GM12874 (cell line): ENCODE measurements around the gene ULK4.

Experiments used
- TF ChIP-seq, protein P1 (sequence below): IDR thresholded peaks from 2 replicates; pipeline ENCODE4 v1.5.1; 2011; ENCODE audit warnings: low read depth, mild to moderate bottlenecking, control low read depth, low read length, moderate library complexity; ENCODE audit not compliant: insufficient read depth

Gene ULK4

GRCh38 chr3:41417574-41417973, 544.3 kb downstream of the ULK4 start:
- TF ChIP-seq, protein P1, sequence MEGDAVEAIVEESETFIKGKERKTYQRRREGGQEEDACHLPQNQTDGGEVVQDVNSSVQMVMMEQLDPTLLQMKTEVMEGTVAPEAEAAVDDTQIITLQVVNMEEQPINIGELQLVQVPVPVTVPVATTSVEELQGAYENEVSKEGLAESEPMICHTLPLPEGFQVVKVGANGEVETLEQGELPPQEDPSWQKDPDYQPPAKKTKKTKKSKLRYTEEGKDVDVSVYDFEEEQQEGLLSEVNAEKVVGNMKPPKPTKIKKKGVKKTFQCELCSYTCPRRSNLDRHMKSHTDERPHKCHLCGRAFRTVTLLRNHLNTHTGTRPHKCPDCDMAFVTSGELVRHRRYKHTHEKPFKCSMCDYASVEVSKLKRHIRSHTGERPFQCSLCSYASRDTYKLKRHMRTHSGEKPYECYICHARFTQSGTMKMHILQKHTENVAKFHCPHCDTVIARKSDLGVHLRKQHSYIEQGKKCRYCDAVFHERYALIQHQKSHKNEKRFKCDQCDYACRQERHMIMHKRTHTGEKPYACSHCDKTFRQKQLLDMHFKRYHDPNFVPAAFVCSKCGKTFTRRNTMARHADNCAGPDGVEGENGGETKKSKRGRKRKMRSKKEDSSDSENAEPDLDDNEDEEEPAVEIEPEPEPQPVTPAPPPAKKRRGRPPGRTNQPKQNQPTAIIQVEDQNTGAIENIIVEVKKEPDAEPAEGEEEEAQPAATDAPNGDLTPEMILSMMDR, result no peak

- TF ChIP-seq, protein P1, result no peak
Observed at GRCh38 chr3:41411065-41411464, 550.8 kb downstream of the ULK4 start.

DNA sequence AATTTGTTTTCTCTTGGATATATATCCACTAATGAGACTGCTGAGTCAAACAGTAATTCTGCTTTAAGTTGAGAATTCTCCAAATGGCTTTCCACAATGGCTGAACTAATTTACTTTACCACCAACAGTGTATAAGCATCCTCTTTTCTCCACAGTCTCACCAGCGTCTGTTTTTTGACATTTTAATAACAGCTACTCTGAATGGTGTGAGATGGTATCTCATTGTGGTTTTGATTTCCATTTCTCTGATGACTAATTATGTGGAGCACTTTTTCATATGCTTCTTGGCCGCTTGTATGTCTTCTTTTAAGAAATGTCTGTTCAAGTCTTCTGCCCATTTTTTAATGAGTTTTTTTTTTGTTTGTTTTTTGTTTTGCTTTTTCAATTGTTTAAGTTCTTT, 556.4 kb downstream of the ULK4 start:
- TF ChIP-seq, protein P1, result no peak

DNA sequence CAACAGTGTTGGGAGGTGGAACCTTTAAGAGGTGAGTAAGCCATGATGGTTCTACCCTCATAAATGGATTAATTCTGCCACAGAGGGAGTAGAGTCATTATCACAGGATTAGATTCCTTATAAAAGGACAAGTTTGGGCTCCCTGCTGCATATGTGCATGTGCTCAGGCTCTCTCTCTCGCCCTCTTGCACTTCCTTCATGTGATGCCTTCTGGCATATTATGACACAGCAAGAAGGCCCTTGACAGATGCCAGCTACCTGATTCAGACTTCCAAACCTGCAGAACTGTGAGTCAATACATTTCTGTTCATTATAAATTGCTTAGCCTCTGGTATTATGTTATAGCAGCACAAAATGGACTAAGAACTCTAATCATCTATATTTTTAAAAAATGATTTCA, 557.3 kb downstream of the ULK4 start:
- TF ChIP-seq, protein P1, result no peak

DNA sequence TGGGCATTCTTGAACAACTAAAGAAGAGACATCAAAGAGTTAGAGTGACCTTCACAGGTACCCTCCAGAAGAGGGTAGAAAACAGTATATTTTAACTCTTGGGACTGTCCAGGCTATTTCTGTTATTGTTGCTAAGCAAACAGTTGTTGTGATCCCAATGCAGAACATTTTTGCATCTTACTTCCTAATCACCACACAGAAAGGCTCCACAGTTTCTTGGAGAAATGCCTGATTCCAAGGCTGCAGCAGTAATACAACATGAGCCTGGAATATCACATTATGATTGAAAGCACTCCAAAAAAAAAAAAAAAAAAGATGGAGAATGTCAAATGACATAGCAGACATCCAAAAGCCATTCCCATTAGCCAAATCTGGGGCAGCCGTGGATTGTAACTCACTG, 567.0 kb downstream of the ULK4 start:
- TF ChIP-seq, protein P1, result no peak

DNA sequence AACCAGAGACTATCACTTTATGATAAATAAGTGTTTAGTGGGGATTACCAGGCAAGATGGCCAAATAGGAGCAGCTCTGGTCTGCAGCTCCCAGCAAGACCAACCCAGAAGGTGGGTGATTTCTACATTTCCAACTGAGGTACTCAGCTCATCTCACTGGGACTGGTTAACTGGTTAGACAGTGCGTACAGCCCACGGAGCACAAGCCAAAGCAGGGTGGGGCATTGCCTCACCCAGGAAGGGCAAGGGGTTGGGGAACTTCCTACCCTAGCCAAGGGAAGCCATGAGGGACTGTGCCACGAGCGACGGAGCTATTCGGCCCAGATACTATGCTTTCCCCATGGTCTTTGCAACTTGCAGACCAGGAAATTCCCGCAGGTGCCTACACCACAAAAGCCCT, 591.6 kb downstream of the ULK4 start:
- TF ChIP-seq, protein P1, result no peak

DNA sequence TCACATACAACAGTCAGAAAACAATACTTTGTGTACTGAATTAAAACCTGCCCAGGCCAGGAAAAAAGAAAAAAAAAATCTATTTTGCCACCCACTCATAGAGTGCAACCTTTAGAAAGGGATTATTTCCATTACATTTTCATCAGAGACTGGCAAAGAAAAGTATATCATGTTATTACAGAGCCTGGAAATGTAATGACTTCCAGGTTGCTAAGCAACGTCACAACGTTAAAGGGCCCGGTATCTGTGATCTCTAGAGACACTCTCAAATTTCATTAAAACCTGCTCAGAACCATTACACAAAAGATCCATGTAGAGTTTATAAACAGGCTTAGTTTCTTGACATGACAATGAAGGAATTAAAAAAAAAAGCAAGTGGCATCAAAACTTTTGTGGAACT, 592.1 kb downstream of the ULK4 start:
- TF ChIP-seq, protein P1, result no peak

DNA sequence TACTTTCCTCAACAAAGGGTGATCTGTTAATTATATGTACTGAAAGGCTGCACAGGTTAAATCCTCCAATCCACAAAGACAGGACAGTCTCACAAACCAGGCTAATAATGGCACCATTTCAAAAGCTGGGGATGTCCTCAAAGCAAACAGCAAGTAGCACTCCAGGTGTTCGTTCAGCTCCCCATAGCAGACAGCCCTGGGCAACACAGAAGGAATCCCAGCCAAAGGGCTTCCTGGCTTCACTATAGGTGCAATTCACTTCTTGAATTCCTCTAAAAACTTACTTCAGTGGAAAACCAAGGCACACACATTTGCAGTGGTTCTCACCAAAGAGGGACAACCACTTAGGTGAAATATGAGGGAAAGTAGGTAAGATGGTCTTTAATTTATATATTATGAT, 595.9 kb downstream of the ULK4 start:
- TF ChIP-seq, protein P1, result no peak
